B cell (primary cell): ENCODE results near the gene GHR. TPM values are rescaled to one million over a fixed set of nuclear protein-coding genes. Genes with fewer than 3 reads are reported as not detected.

Experiments used
- ATAC-seq: fragments of 200-7000 bp; cut with Tn5 transposase; one replicate; pipeline ENCODE4 v1.10.0; 2021; ENCODE audit warnings: low read depth, mild to moderate bottlenecking, moderate number of reproducible peaks, moderate library complexity
- CTCF ChIA-PET: fragments of 350-600 bp; sonication (Branson Sonifier 250); formaldehyde crosslinking; loops from one replicate; lab custom pipeline; 2021; ENCODE audit warnings: antibody characterized with exemption, inconsistent platforms; lab: Charles Lee
- POLR2A ChIA-PET: fragments of 350-600 bp; sonication (Branson Sonifier 250); formaldehyde crosslinking; loops from one replicate; lab custom pipeline; 2021; ENCODE audit warnings: antibody characterized with exemption; lab: Charles Lee
- DNase-seq: peaks from one replicate; pipeline ENCODE4 v3.0.0; 2013
- H2AFZ ChIP-seq: 2 replicates; pipeline ENCODE4 v1.6.1; 2012; ENCODE audit warnings: mild to moderate bottlenecking, low read depth, low read length; ENCODE audit not compliant: insufficient read depth, poor library complexity, severe bottlenecking
- H3K27ac ChIP-seq, 2 donors: 1 replicate in 1 of 2; 2 replicates in 1 of 2; pipeline ENCODE4 v1.5.1; 2012 to 2013; ENCODE audit warnings: low read length in 2 of 2, mild to moderate bottlenecking in 2 of 2, moderate library complexity in 1 of 2
- H3K27me3 ChIP-seq, 4 experiments: fragments of 200-600 bp in 1 of 4; sonication (generic) in 1 of 4; replicated peaks in 1 of 4; 1 replicate in 2 of 4; 2 replicates in 2 of 4; pipeline versions ENCODE4 v1.6.1 to v1.7.0; 2013 to 2016; ENCODE audit warnings: low read length in 3 of 4, mild to moderate bottlenecking in 2 of 4, mixed read lengths in 1 of 4, moderate library complexity in 1 of 4; ENCODE audit not compliant: insufficient read depth in 4 of 4, control insufficient read depth in 3 of 4; ENCODE audit errors: control extremely low read depth in 1 of 4
- H3K36me3 ChIP-seq, 2 experiments: replicated peaks in 1 of 2; 1 replicate in 1 of 2; 2 replicates in 1 of 2; pipeline versions ENCODE4 v1.6.1 to v1.7.1; 2013; ENCODE audit warnings: low read length in 1 of 2; ENCODE audit not compliant: insufficient read depth in 2 of 2, control insufficient read depth in 1 of 2; ENCODE audit errors: control extremely low read depth in 1 of 2, extremely low read depth in 1 of 2
- H3K4me1 ChIP-seq, 2 donors: fragments of 200-600 bp in 1 of 2; sonication (generic) in 1 of 2; 1 replicate in 1 of 2; 2 replicates in 1 of 2; pipeline versions ENCODE4 v1.5.1 to v1.6.1; 2013 to 2017; ENCODE audit warnings: low read length in 2 of 2; ENCODE audit not compliant: control insufficient read depth in 2 of 2, insufficient read depth in 2 of 2
- H3K4me2 ChIP-seq: replicated peaks from 2 replicates; pipeline ENCODE3; 2012; ENCODE audit warnings: mild to moderate bottlenecking, low read depth, low read length; ENCODE audit not compliant: poor library complexity, severe bottlenecking
- H3K4me3 ChIP-seq, 5 experiments: fragments of 200-600 bp in 1 of 5; sonication (generic) in 1 of 5; 1 replicate in 3 of 5; 2 replicates in 2 of 5; pipeline versions ENCODE4 v1.5.1 to v1.7.0; 2011 to 2016; ENCODE audit warnings: low read length in 4 of 5, mild to moderate bottlenecking in 4 of 5, low read depth in 2 of 5, control low read depth in 1 of 5, moderate library complexity in 1 of 5; ENCODE audit not compliant: insufficient read depth in 1 of 5; ENCODE audit errors: control extremely low read depth in 1 of 5, extremely low read depth in 1 of 5
- H3K79me2 ChIP-seq: fragments of 200-600 bp; sonication (generic); one replicate; pipeline ENCODE4 v1.6.0; 2016; ENCODE audit warnings: low read length; ENCODE audit not compliant: control insufficient read depth, insufficient read depth
- H3K9ac ChIP-seq: fragments of 200-600 bp; sonication (generic); 2 replicates; pipeline ENCODE4 v1.6.1; 2017; ENCODE audit warnings: mild to moderate bottlenecking, low read length, moderate library complexity
- H3K9me3 ChIP-seq, 3 donors: one replicate each; pipeline versions ENCODE4 v1.6.1 to v1.7.1; 2013; ENCODE audit warnings: low read length in 2 of 3; ENCODE audit not compliant: control insufficient read depth in 2 of 3, insufficient read depth in 1 of 3; ENCODE audit errors: control extremely low read depth in 1 of 3
- H4K20me1 ChIP-seq: 2 replicates; pipeline ENCODE4 v1.6.0; 2012; ENCODE audit warnings: mild to moderate bottlenecking, low read length; ENCODE audit not compliant: insufficient read depth, control insufficient read depth, poor library complexity, severe bottlenecking
- H3K27ac Mint-ChIP-seq: one replicate; pipeline ENCODE4 v1.8.0; 2021; ENCODE audit warnings: mixed read lengths
- H3K27me3 Mint-ChIP-seq: one replicate; pipeline ENCODE4 v1.8.0; 2021; ENCODE audit warnings: mixed read lengths
- H3K4me1 Mint-ChIP-seq: one replicate; pipeline ENCODE4 v1.8.0; 2021; ENCODE audit warnings: mixed read lengths
- H3K4me3 Mint-ChIP-seq: one replicate; pipeline ENCODE4 v1.8.0; 2021; ENCODE audit warnings: mixed read lengths
- H3K9me3 Mint-ChIP-seq: one replicate; pipeline ENCODE4 v1.8.0; 2022; ENCODE audit warnings: mixed read lengths; ENCODE audit not compliant: insufficient read depth
- EZH2 ChIP-seq: IDR thresholded peaks from 2 replicates; pipeline ENCODE4 v1.6.1; 2012; ENCODE audit warnings: borderline replicate concordance, low read depth, mild to moderate bottlenecking, moderate library complexity, low read length; ENCODE audit not compliant: insufficient read depth, poor library complexity, severe bottlenecking
- WGBS: methylation state at CpG from one replicate; pipeline ENCODE4 v1.1.5; 2013; ENCODE audit warnings: missing lambda C conversion rate; ENCODE audit not compliant: insufficient coverage; 5-methylcytosine and 5-hydroxymethylcytosine counted together
- intact Hi-C: fragments of 100-400 bp; cut with micrococcal nuclease; formaldehyde crosslinking; loops from one replicate; pipeline ENCODE4 v1.10.0; 2022
- polyA plus RNA-seq: library from polyadenylated mRNA; depleted of rRNA; stranded (reverse); fragments of >200 nt; gene quantifications from 2 replicates; pipeline ENCODE4 v1.2.3, GENCODE V29; 2012
- total RNA-seq, 2 donors: library from RNA; stranded (reverse); fragments of 120-200 nt in 1 of 2; gene quantifications; 1 replicate in 1 of 2; 2 replicates in 1 of 2; pipeline versions ENCODE4 v1.2.3 to v1.2.4, GENCODE V29; 2013 to 2022
- TF ChIP-seq, protein P1 (sequence below): fragments of 200-600 bp; IDR thresholded peaks from one replicate; pipeline ENCODE4 v1.8.0; 2022; ENCODE audit warnings: antibody characterized with exemption, mild to moderate bottlenecking

The GHR gene
- total and polyA plus RNA-seq, 2 donors (not counting 1 experiment from before 2014, with no cell fraction given), result not detected

DNA sequence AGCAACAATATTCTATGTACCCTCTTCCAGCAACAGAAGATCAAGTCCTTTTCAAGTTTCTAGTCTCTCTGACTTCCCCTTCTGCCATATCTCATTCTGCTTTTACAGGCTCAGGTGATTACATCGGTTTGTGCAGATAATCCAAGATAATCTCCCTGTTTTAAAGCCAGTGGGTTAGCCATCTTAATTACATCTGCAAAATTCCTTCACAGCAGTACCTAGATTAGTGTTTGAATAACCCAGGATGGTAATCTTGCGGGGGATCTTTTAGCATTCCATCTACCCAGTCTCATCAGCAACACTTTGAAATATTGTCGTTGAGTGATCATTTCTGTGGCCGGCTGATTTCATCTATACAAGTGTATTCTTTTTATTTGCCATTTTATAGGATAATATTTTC lies 130.2 kb downstream of the GHR start:
- no peak overlapping the region for H3K27ac Mint-ChIP-seq
- no peaks in the 10 kb centered on the region for H3K4me1 Mint-ChIP-seq
- intact Hi-C loops, result no loop called here
- Histone ChIP-seq H3K9ac (no peak overlapping the region), H3K4me3 (no peak overlapping the region), H2AFZ (no peak overlapping the region), H4K20me1 (no peaks in the 10 kb centered on the region), H3K79me2 (no peaks in the 10 kb centered on the region), H3K9me3 (no peaks in the 10 kb centered on the region), H3K4me2 (no peak overlapping the region), H3K36me3 (no peaks in the 10 kb centered on the region), H3K27me3 (no peaks in the 10 kb centered on the region), H3K27ac (no peak overlapping the region), H3K4me1 (no peaks in the 10 kb centered on the region)
- no CpG with 5 or more reads among the region's 4 CpGs for whole genome bisulfite sequencing
- no peak for TF ChIP-seq EZH2
- TF ChIP-seq, protein P1, sequence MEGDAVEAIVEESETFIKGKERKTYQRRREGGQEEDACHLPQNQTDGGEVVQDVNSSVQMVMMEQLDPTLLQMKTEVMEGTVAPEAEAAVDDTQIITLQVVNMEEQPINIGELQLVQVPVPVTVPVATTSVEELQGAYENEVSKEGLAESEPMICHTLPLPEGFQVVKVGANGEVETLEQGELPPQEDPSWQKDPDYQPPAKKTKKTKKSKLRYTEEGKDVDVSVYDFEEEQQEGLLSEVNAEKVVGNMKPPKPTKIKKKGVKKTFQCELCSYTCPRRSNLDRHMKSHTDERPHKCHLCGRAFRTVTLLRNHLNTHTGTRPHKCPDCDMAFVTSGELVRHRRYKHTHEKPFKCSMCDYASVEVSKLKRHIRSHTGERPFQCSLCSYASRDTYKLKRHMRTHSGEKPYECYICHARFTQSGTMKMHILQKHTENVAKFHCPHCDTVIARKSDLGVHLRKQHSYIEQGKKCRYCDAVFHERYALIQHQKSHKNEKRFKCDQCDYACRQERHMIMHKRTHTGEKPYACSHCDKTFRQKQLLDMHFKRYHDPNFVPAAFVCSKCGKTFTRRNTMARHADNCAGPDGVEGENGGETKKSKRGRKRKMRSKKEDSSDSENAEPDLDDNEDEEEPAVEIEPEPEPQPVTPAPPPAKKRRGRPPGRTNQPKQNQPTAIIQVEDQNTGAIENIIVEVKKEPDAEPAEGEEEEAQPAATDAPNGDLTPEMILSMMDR, result no peak
- no peaks in the 10 kb centered on the region for H3K27me3 Mint-ChIP-seq
- ChIA-PET CTCF (no interaction called here), POLR2A (no interaction called here)
- H3K4me3 Mint-ChIP-seq, result no peak overlapping the region
- DNase-seq, result no peak
- no peak for ATAC-seq
- H3K9me3 Mint-ChIP-seq, result no peaks in the 10 kb centered on the region

DNA sequence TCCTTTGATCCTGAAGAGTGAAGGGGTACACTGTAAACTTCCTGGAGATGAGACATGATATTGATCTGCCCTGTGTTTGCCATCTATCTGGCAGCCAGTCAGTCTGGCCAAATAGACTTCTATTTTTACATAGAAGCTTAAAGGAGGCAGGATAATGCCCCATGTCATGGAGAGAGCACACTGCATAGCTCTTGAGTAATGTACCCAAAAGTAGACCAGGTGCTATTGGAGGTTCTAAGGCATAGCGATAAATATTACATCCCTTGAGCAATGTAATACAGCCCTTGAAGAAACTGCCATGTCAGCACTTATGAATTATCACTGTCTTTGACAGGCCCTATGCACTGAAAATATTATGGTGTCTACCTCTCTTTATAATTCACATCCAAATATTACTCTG lies 131.8 kb downstream of the GHR start:
- Histone ChIP-seq H3K4me3 (no peak overlapping the region), H3K27me3 (peaks cover 0 to 2% (median 0%) of the 10 kb centered on the region in 4 experiments), H3K4me1 (no peaks in the 10 kb centered on the region), H4K20me1 (no peaks in the 10 kb centered on the region), H3K9me3 (no peaks in the 10 kb centered on the region), H3K79me2 (no peaks in the 10 kb centered on the region), H3K9ac (no peak overlapping the region), H3K27ac (no peak overlapping the region), H3K36me3 (no peaks in the 10 kb centered on the region), H3K4me2 (no peak overlapping the region), H2AFZ (no peak overlapping the region)
- no peak for ATAC-seq
- no peak for DNase-seq
- Mint-ChIP-seq H3K27me3 (no peaks in the 10 kb centered on the region), H3K9me3 (no peaks in the 10 kb centered on the region), H3K4me3 (no peak overlapping the region), H3K27ac (no peak overlapping the region), H3K4me1 (no peaks in the 10 kb centered on the region)
- no CpG with 5 or more reads among the region's 1 CpG for WGBS
- POLR2A ChIA-PET, result no interaction called here
- TF ChIP-seq EZH2, result no peak
- TF ChIP-seq, protein P1, result no peak
- CTCF ChIA-PET, result interaction anchor here (1.2 to 1.6 kb wide), 3 partner anchors 28 to 213 kb away, joined by 3 to 5 read pairs (median 5); no protein-coding TSS in a partner anchor
- intact Hi-C loops, result no loop called here
